WTC11 (cell line): ENCODE results near the gene ANAPC7. TPM values are rescaled to one million over a fixed set of nuclear protein-coding genes. Genes with fewer than 3 reads are reported as not detected.

ENCODE experiments used
- ATAC-seq: fragments of 200-7000 bp; cut with Tn5 transposase; 2 replicates; pipeline ENCODE4 v1.10.0; 2021; ENCODE audit warnings: mild to moderate bottlenecking, moderate library complexity
- CTCF ChIA-PET: fragments of 300-600 bp; sonication (Branson Sonifier 250); formaldehyde crosslinking; loops from one replicate; lab custom pipeline; 2021; ENCODE audit warnings: antibody characterized with exemption; lab: Charles Lee
- POLR2A ChIA-PET: fragments of 350-600 bp; sonication (Branson Sonifier 250); formaldehyde crosslinking; loops from one replicate; lab custom pipeline; 2021; ENCODE audit warnings: antibody characterized with exemption; lab: Charles Lee
- DNase-seq: peaks from one replicate; pipeline ENCODE4 v3.0.0; 2021; ENCODE audit warnings: low spot score
- H3K27ac Mint-ChIP-seq: 2 replicates; pipeline ENCODE4 v1.8.0; 2021; ENCODE audit warnings: mixed read lengths
- H3K27me3 Mint-ChIP-seq: 2 replicates; pipeline ENCODE4 v1.8.0; 2021; ENCODE audit warnings: low read depth, mild to moderate bottlenecking, moderate library complexity, mixed read lengths
- H3K36me3 Mint-ChIP-seq: 2 replicates; pipeline ENCODE4 v1.8.0; 2021; ENCODE audit warnings: mixed read lengths
- H3K4me1 Mint-ChIP-seq: 2 replicates; pipeline ENCODE4 v1.8.0; 2022; ENCODE audit warnings: mixed read lengths
- H3K4me3 Mint-ChIP-seq: 2 replicates; pipeline ENCODE4 v1.8.0; 2021; ENCODE audit warnings: mild to moderate bottlenecking, moderate library complexity, mixed read lengths
- H3K9me3 Mint-ChIP-seq: 2 replicates; pipeline ENCODE4 v1.8.0; 2021; ENCODE audit warnings: mixed read lengths
- CREB1 ChIP-seq: sonication (generic); formaldehyde crosslinking; IDR thresholded peaks from 2 replicates; pipeline ENCODE4 v1.8.0; 2023; ENCODE audit warnings: mild to moderate bottlenecking, missing genetic modification reagents
- CTCF ChIP-seq: fragments of 200-600 bp; IDR thresholded peaks from 2 replicates; pipeline ENCODE4 v1.8.0; 2022; ENCODE audit warnings: antibody characterized with exemption
- E2F4 ChIP-seq: sonication (generic); formaldehyde crosslinking; IDR thresholded peaks from 2 replicates; pipeline ENCODE4 v1.8.1; 2022; ENCODE audit warnings: low read depth, mild to moderate bottlenecking, moderate library complexity, missing genetic modification reagents, borderline replicate concordance
- E2F5 ChIP-seq: sonication (generic); formaldehyde crosslinking; IDR thresholded peaks from 2 replicates; pipeline ENCODE4 v1.8.1; 2022; ENCODE audit warnings: mild to moderate bottlenecking, moderate library complexity, missing genetic modification reagents
- EMX1 ChIP-seq: fragments of 250-450 bp; sonication (Bioruptor Pico); IDR thresholded peaks from 2 replicates; pipeline ENCODE4 v1.8.0; 2021; ENCODE audit warnings: mild to moderate bottlenecking
- ERG ChIP-seq: fragments of 250-450 bp; sonication (Bioruptor Pico); IDR thresholded peaks from 2 replicates; pipeline ENCODE4 v1.8.0; 2021; ENCODE audit warnings: mild to moderate bottlenecking
- FOXK1 ChIP-seq: sonication (generic); formaldehyde crosslinking; IDR thresholded peaks from 2 replicates; pipeline ENCODE4 v1.8.0; 2022; ENCODE audit warnings: mild to moderate bottlenecking, moderate library complexity, missing genetic modification reagents
- GTF2I ChIP-seq: fragments of 250-450 bp; sonication (Bioruptor Pico); conservative IDR thresholded peaks from 2 replicates; pipeline ENCODE4 v1.4.0; 2021; ENCODE audit warnings: mild to moderate bottlenecking
- IRF1 ChIP-seq: sonication (generic); formaldehyde crosslinking; IDR thresholded peaks from 2 replicates; pipeline ENCODE4 v1.8.0; 2023; ENCODE audit warnings: missing genetic modification reagents
- JAZF1 ChIP-seq: fragments of 250-450 bp; sonication (Bioruptor Pico); IDR thresholded peaks from 2 replicates; pipeline ENCODE4 v1.9.0; 2021; ENCODE audit warnings: moderate library complexity, mild to moderate bottlenecking, inconsistent platforms
- OVOL2 ChIP-seq: fragments of 250-450 bp; sonication (Bioruptor Pico); IDR thresholded peaks from 2 replicates; pipeline ENCODE4 v1.9.0; 2021; ENCODE audit warnings: mild to moderate bottlenecking, borderline replicate concordance
- TEAD4 ChIP-seq: sonication (generic); formaldehyde crosslinking; IDR thresholded peaks from 2 replicates; pipeline ENCODE4 v1.8.0; 2022; ENCODE audit warnings: mild to moderate bottlenecking, missing genetic modification reagents
- ZBTB21 ChIP-seq: sonication (generic); formaldehyde crosslinking; IDR thresholded peaks from 2 replicates; pipeline ENCODE4 v1.8.1; 2023; ENCODE audit warnings: mild to moderate bottlenecking, missing genetic modification reagents, borderline replicate concordance
- ZNF317 ChIP-seq: sonication (generic); formaldehyde crosslinking; IDR thresholded peaks from 2 replicates; pipeline ENCODE4 v1.8.1; 2023; ENCODE audit warnings: low read depth, mild to moderate bottlenecking, moderate library complexity, missing genetic modification reagents, borderline replicate concordance
- ZNF396 ChIP-seq: fragments of 250-450 bp; sonication (Bioruptor Pico); IDR thresholded peaks from 2 replicates; pipeline ENCODE4 v1.8.0; 2021; ENCODE audit warnings: mild to moderate bottlenecking, moderate library complexity, borderline replicate concordance
- ZNF671 ChIP-seq: fragments of 250-450 bp; sonication (Bioruptor Pico); IDR thresholded peaks from 2 replicates; pipeline ENCODE4 v1.8.0; 2021; ENCODE audit warnings: mild to moderate bottlenecking
- ZSCAN18 ChIP-seq: fragments of 250-450 bp; sonication (Bioruptor Pico); IDR thresholded peaks from 2 replicates; pipeline ENCODE4 v2.1.2; 2022; ENCODE audit warnings: mild to moderate bottlenecking, moderate library complexity
- total RNA-seq: library from RNA; stranded (reverse); gene quantifications from 3 replicates; pipeline ENCODE4 v1.2.3, GENCODE V29; 2021

ANAPC7 gene
- total RNA-seq, 1 experiment from 2014 or later: 93.4 TPM

GRCh38 chr12:110347767-110348166, 55.7 kb downstream of the ANAPC7 start (continued):
- no peak for TF ChIP-seq E2F5 (CRISPR knock-in tag)
- no peak for TF ChIP-seq TEAD4 (CRISPR knock-in tag)
- no peak for TF ChIP-seq E2F4 (CRISPR knock-in tag)
- no peak for TF ChIP-seq ZNF396 (CRISPR knock-in tag)
- TF ChIP-seq JAZF1 (CRISPR knock-in tag): no peak
- no peak for TF ChIP-seq ZSCAN18
- no peak for TF ChIP-seq IRF1 (CRISPR knock-in tag)
- no peak for TF ChIP-seq GTF2I (CRISPR knock-in tag)

GRCh38 chr12:110345963-110346362, 57.5 kb downstream of the ANAPC7 start:
- Mint-ChIP-seq H3K36me3 (peaks cover 78% of the 10 kb centered on the region), H3K27ac (no peak overlapping the region), H3K4me3 (no peak overlapping the region), H3K4me1 (no peaks in the 10 kb centered on the region), H3K9me3 (no peaks in the 10 kb centered on the region), H3K27me3 (no peaks in the 10 kb centered on the region)
- ChIA-PET POLR2A (no interaction called here), CTCF (interaction anchor here (0.6 kb wide), 1 partner anchor 85 kb away, joined by 3 read pairs; no protein-coding TSS in a partner anchor)
- TF ChIP-seq ERG (CRISPR knock-in tag): no peak
- ATAC-seq (no peak), DNase-seq (no peak)

GRCh38 chr12:110345176-110345661, 58.3 kb downstream of the ANAPC7 start:
- no peak overlapping the region for H3K4me3 Mint-ChIP-seq
- no peak for TF ChIP-seq FOXK1 (CRISPR knock-in tag)
- no peak for TF ChIP-seq CTCF
- no peak for TF ChIP-seq ZNF317 (CRISPR knock-in tag)
- no peak for TF ChIP-seq GTF2I (CRISPR knock-in tag)
- no peak for TF ChIP-seq ZBTB21 (CRISPR knock-in tag)
- no peak for TF ChIP-seq EMX1
- no peak for TF ChIP-seq ZNF671
- TF ChIP-seq OVOL2 (CRISPR knock-in tag): no peak
- no peak for TF ChIP-seq CREB1
- TF ChIP-seq, all 79 proteins: peak for 0
- CTCF ChIA-PET: interaction anchor here (0.6 kb wide), 1 partner anchor 86 kb away, joined by 3 read pairs; no protein-coding TSS in a partner anchor
- DNase-seq (no peak), ATAC-seq (no peak)
- no peaks in the 10 kb centered on the region for H3K27me3 Mint-ChIP-seq
- H3K27ac Mint-ChIP-seq: no peak overlapping the region
- peaks cover 82% of the 10 kb centered on the region for H3K36me3 Mint-ChIP-seq
- H3K9me3 Mint-ChIP-seq: no peaks in the 10 kb centered on the region
- H3K4me1 Mint-ChIP-seq: no peaks in the 10 kb centered on the region
- POLR2A ChIA-PET: no interaction called here
